ENCODE measurements around the gene NPFFR2.

Gene NPFFR2

GRCh38 chr4:72084587-72085011 lies 52.8 kb downstream of the NPFFR2 start:
- TF ChIP-seq CEBPB (IDR thresholded peaks at IDR 0.05) (no peak), REST (IDR thresholded peaks at IDR 0.05; ENCODE audit: low read depth) (no peak), CREB1 (IDR thresholded peaks at IDR 0.05; ENCODE audit: low read depth) (no peak), YY1 (IDR thresholded peaks at IDR 0.05; ENCODE audit: low read depth) (no peak), EP300 (IDR thresholded peaks at IDR 0.05; ENCODE audit: borderline replicate concordance) (no peak), EGR1 (IDR thresholded peaks at IDR 0.05) (no peak), USF1 (IDR thresholded peaks at IDR 0.05) (no peak), NFIC (IDR thresholded peaks at IDR 0.05) (no peak), FOXM1 (IDR thresholded peaks at IDR 0.05; ENCODE audit: borderline replicate concordance, low read depth) (no peak), RAD21 (IDR thresholded peaks at IDR 0.05; ENCODE audit: low read depth) (no peak), ZBTB7A (IDR thresholded peaks at IDR 0.05; ENCODE audit: low read depth) (no peak), MAX (IDR thresholded peaks at IDR 0.05) (no peak), TEAD4 (IDR thresholded peaks at IDR 0.05) (no peak), TCF12 (IDR thresholded peaks at IDR 0.05; ENCODE audit: low read depth) (no peak), TAF1 (IDR thresholded peaks at IDR 0.05; ENCODE audit: low read depth) (no peak)

GRCh38 chr4:72094059-72094797 lies 62.4 kb downstream of the NPFFR2 start:
- TF ChIP-seq REST (IDR thresholded peaks at IDR 0.05; ENCODE audit: low read depth) (no peak), CREB1 (IDR thresholded peaks at IDR 0.05; ENCODE audit: low read depth) (no peak), USF1 (IDR thresholded peaks at IDR 0.05) (no peak), YY1 (IDR thresholded peaks at IDR 0.05; ENCODE audit: low read depth) (no peak), TAF1 (IDR thresholded peaks at IDR 0.05; ENCODE audit: low read depth) (no peak), CEBPB (IDR thresholded peaks at IDR 0.05) (no peak), TEAD4 (IDR thresholded peaks at IDR 0.05) (no peak), FOXM1 (IDR thresholded peaks at IDR 0.05; ENCODE audit: borderline replicate concordance, low read depth) (no peak), MAX (IDR thresholded peaks at IDR 0.05) (no peak), NFIC (IDR thresholded peaks at IDR 0.05) (no peak), EGR1 (IDR thresholded peaks at IDR 0.05) (no peak), TCF12 (IDR thresholded peaks at IDR 0.05; ENCODE audit: low read depth) (no peak), EP300 (IDR thresholded peaks at IDR 0.05; ENCODE audit: borderline replicate concordance) (no peak), ZBTB7A (IDR thresholded peaks at IDR 0.05; ENCODE audit: low read depth) (no peak), RAD21 (IDR thresholded peaks at IDR 0.05; ENCODE audit: low read depth) (no peak)

GRCh38 chr4:72107456-72107855 lies 75.7 kb downstream of the NPFFR2 start:
- TF ChIP-seq CEBPB (IDR thresholded peaks at IDR 0.05) (no peak), MAX (IDR thresholded peaks at IDR 0.05) (no peak)

- TF ChIP-seq CREB1 (IDR thresholded peaks at IDR 0.05; ENCODE audit: low read depth), result no peak
- no peak for TF ChIP-seq USF1 (IDR thresholded peaks at IDR 0.05)
- TF ChIP-seq MAX (IDR thresholded peaks at IDR 0.05), result no peak
- TF ChIP-seq TEAD4 (IDR thresholded peaks at IDR 0.05), result no peak
- no peak for TF ChIP-seq FOXM1 (IDR thresholded peaks at IDR 0.05; ENCODE audit: borderline replicate concordance, low read depth)
- no peak for TF ChIP-seq ZBTB7A (IDR thresholded peaks at IDR 0.05; ENCODE audit: low read depth)
- no peak for TF ChIP-seq YY1 (IDR thresholded peaks at IDR 0.05; ENCODE audit: low read depth)
- TF ChIP-seq EP300 (IDR thresholded peaks at IDR 0.05; ENCODE audit: borderline replicate concordance), result no peak
- TF ChIP-seq RAD21 (IDR thresholded peaks at IDR 0.05; ENCODE audit: low read depth), result no peak
- no peak for TF ChIP-seq REST (IDR thresholded peaks at IDR 0.05; ENCODE audit: low read depth)
- no peak for TF ChIP-seq CEBPB (IDR thresholded peaks at IDR 0.05)
- TF ChIP-seq TCF12 (IDR thresholded peaks at IDR 0.05; ENCODE audit: low read depth), result no peak
These were observed 77.6 kb downstream of the NPFFR2 start for GRCh38 chr4:72109364-72109763.
